Left hindlimb (tissue), 1 donor: ENCODE data around the gene DOCK1.

Source experiments
- DNase-seq: peaks from one replicate; pipeline ENCODE4 v3.0.0-alpha.2; 2018

The DOCK1 gene

DNA sequence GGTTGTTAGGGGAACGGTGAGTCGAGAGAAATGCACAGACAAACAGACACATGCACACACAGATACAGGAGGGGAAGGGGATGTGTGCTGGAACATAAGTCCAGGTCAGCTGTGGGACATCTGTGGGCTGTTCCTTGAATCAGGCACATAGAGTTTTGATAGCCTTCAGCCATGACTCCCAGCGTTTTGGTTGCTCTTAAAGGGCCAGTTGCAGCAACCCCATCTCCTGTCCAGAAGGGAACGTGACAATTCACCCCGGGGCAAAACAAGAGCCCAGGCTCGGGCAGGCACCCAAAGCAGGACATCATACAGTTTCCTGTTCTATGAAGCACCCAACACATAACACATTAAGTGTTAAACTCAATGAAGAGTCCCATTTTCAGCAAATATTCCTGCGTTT, 281.6 kb downstream of the DOCK1 start:
- DNase-seq = no peak

DNA sequence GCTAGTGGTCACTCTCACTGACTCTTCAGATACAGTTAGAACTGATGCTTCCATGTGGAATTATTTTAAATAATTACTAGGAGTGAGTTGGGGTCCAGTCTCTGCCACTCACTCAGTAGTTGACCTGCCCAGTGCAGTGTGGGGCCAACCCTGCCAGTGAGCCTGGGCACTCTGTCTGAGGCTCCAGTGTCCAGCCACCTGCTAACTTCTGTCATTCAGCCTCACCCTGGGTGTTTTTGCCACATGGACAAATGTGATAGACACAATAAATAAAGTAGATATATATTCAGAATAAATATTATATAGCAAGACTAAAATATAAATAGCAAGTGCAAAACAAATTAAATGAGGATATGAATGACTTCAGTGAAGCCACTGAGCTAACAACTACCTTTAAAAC, 284.0 kb downstream of the DOCK1 start:
- DNase-seq = no peak

DNA sequence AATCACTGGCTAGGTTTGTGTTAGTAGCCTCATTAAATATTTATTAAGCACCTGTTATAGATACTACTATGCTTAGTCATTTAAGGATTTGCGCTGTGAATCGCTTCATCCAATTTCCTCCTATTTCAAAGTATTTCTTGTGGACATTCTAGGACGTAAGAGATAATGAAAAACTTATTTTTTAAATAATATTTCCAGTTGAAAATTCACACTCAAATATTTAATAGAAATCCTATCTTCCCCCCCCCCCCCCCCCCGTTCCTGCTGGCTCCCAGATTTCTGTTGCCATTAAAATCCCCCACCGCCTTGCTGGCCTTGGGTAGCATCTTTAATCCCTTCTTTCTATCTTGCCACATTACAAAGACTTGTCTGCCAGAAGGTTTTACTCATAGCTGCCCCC, 285.2 kb downstream of the DOCK1 start:
- no peak for DNase-seq

DNA sequence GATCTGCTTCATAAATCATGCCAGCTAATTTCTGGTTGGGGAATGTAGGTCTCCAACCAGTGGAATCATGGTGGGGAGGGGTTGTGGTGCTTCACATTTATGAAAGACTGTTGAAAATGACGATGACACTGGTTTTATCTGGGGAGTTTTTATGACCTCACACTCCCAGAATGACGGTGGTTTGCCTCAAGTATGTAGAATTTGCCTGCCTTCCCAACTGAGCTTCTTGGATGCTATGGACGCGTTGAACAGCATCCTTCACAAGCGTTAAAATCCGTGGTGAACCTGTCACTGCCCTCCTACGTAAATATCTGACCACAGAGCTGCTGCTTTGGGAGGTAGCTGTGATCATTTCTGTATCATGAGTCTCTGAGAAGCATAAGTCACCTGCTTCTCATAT, 287.9 kb downstream of the DOCK1 start:
- DNase-seq = no peak

DNA sequence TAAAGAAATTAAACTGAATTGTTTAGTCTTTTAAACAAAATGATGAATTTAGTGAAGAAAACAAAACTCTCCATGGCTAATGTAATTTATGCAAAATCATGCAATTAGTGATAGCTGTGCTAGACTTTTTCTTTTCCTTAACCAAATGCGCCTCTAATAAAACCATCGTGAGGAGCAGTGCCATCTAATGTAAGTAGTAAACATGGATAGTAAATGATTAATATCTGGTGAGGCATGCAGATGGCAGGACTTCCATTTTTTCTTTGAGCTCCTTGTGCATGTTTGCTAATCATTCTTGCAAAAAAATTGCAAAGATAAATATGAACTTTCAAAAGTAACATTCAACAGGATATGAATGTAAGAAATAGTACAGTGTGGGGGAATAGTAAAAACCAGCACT, 288.9 kb downstream of the DOCK1 start:
- no peak for DNase-seq

DNA sequence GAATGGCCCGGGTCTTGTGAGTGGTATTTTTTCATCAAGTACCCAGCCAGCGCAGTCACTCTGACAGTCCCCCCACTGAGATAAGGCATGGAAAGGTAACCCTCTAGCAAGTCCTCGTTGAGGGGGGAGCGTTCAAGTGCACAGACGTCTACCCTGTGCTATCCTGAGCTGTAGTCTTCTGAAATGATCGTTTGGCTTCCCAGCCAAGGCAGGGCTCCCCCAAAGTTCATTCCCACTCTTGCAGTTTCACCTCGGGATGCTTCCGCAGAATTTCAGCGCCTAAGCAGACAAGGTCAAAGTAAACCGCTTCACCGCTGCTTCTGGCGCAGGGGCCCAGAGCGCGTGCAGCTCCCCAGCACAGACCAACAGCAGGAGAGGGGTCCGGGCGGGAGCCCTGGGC, 289.4 kb downstream of the DOCK1 start:
- no peak for DNase-seq

DNA sequence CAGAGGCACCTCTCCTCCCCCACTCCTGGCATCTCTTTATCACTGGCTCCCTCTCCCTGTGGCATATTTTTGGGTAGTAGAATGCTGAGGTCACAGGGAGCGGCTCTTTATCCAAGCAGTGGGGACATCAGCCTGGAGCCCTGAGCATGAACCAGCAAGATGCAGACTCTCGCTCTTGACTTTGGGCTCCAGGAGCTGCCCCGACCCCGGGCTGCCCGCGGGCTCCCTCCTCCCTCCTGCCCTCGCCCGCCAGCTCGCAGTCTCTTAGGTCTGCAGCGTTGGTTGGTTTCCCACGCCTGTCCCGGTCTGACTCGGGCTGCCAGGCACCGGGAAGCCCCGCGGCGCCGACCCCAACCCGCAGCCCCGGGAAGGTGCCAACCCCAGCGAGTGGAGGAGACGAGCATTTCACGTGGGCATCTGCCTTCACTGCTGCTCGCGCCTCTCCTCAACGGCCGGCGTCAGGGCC, 289.8 kb downstream of the DOCK1 start:
- no peak for DNase-seq

DNA sequence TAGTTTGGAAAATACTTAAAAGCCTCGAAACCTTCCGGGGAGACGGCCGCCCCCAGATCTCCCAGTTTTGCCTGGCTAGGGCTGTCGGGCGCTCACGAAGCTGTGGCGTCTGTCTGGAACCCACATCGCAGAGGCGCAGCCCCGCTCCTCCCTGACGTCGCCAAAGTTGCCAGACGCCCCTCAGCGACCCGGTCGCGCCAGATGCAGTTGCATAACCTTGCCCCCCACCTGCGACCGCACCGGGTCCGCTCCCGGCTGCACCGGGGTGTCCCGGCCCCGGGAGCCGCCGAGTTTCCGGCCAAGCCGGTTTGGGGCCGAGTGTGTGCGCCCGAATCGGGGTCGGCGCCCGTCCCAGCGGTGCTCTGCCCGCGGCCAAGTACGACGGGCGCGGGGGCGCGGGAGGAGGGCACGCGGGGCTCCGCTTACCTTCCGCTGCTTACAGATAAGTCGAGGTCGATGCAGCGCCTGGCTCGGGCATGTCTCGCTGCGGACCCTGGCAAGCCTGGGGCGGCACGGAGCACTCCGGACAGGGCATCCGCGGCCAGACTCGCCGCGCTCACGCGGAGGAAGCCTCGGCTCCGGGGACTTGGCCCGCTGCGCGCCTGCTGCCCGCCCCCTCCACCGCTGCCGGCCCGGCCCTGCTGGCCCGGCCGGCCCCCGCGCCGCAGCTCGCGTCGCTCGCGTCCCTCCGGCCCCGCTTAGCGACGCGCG, 290.5 kb downstream of the DOCK1 start:
- DNase-seq = no peak

DNA sequence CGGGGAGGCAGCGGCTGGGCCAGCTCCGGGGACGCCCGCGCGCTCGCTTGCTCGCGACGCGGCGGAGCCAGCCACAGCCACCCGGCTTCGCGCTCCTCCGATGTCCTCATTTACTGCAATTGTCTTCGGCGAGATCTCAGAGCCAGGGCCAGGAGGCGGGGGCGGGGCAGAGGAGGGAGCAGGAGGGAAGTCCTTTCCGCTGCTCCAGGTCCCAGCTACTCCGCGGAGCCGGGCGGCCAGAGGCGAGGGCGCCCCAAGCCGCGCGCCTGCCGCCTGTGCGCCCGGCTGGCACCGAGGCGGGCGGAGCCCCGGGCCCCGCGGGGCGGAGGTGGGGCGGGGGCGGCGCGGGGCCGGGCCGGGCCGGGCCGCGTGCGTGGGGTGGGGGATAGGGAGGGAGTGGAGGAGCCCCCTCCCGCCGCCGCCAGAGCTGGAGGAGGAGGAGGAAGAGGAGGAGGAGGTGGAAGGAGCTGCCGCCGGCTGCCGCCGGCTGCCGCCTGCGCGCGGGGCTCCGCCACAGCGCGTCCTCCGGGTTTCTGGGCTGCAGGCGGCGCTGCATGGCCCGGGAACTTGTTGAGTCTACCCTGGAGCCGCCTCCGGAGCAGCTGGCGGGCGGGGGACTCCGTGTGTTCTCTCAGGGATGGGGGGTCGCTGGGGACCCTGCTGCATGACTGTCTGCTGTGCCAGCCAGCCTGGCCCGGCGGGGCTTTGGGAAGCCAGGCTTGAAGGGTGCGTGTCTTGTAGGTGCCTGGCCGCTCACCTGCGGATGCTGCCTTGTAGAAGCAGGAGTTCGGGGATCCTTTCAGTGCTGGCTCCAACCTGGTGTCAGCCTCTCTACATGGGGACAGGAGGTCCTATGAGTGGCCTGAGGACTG, 291.3 kb downstream of the DOCK1 start, which contains the start of gene INSYN2A:
Gene INSYN2A, minus strand, starts transcription at position 310 of the 872 bp plus-strand sequence. CDS start 20,196 bp downstream, outside the sequence.
- DNase-seq = peak; percentile 74

DNA sequence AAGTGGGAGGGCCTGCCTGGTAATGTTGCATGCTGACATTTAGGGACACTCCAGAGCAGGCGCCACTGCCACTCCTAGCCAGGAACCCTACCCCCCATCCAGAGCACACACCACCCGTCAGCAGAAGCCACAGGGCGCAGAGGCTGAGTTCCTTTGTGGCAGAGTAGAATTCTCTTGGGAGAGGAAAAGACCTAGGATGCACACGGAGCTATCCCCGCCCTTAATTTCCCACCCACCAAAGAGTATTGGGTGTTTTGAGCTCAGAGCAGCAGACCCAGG, 291.9 kb downstream of the DOCK1 start:
- no peak for DNase-seq

DNA sequence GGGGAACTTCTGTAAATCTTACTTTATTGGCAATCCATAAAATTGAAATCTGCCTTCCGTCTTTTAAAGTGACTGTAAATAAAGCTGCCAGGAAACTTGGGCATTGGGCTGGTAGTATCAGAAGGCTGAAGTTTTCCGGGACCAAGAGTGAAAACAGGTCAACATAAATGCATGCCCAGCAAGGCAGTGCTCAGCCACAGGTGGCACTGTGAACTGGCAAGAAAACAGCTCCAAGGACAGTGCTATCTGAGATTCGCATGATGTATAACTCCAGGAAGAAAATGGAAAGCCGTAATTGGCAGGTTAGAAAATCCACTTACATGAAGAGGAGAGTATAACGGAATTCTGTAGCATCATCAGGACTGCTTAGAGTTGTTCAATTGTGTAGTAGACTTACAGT, 293.1 kb downstream of the DOCK1 start:
- no peak for DNase-seq

DNA sequence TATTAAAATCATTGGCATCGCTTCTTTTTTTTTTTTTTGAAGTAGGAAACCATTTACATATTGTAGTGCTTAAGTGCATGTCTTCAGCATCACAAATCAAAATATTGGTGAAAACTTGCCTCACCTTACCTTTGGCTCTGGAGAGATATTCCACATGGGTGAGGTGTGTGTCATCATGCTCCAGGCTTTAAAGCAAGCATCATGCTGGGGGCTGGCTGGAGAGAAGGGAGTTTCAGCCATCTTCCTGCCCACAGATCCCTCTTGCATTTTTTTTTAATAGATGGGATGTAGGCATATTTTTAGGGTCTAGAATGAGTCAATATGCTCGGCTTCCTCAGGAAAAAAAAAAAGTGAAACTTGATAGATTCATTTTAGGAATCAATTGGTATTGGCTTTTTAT, 293.5 kb downstream of the DOCK1 start:
- no peak for DNase-seq

DNA sequence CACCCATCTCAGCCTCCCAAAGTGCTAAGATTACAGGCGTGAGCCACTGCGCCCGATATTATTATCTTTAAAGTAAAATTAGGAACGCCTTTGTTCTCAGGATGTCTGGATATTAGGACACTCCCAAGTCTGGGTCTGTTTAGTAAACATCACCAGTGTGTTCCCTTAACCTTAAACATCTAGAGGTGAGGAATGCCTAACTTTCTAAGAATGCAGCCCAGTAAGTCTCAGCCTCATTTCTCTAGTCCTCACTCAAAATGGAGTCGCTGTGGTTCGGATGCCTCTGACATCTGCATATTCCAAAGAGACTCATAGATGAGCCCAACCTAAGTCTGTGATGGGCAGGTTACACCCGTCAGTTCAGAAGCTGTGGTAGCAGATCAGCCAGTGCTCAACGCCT, 295.4 kb downstream of the DOCK1 start:
- no peak for DNase-seq

DNA sequence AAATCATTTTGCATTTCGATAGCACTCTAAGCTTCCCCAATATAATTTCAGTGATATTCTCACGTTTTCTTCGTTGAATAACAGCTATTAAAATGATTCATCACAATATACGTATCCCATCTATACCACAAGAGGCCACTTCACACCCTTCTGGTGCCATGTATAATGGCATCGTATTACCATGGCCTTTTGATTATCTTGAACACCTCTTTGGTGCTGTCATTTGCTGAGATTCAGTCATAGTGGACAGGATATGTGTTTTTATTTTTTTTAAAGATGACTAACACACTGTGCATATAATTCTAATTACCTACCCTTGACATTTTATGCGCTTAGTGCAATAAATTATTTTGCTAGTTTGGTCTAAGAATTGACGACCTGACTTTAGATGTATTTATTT, 297.8 kb downstream of the DOCK1 start:
- DNase-seq = no peak

DNA sequence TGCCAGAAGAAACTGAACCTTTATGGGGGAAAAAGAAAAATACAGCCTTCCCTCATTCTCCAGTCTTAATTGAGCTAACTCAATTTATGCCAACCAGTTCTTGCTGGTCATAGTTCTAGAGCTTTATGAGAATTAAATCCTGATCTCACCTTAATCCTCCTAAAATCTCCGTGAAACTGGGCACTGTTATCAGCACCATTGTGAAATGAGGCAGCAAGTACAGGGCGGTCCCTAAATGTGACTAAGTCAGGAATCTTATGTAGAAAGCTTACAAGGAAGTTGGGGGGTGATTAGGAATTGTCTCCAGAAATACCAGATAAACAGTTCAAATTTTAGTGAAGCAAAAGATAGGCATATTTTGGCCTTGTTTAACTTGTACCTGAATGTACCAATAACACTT, 301.9 kb downstream of the DOCK1 start:
- no peak for DNase-seq

DNA sequence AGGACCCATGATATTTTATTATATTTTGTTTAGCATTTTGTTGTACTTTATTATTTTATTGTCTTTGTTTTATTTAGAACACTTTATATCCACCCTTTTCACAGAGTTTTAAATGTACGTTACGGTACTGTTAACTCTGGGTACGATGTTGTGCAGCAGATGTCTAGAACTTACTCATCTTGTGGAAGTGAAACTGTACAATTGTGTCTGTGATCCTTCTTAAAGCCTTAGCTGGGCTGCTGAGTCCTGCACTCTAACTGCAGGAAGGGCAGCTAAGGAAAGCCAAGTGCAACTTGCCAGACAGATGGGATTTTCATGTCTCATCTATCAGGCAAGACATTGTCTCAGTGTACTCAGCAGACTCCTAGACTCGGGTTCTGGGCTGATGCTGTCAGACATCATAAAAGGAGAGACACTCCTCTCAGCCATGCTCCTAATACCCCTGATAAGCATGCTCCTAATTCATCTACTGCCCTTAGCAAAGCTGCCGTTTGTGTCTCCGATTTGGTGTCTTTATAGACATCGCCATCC, 305.8 kb downstream of the DOCK1 start:
- DNase-seq = no peak

DNA sequence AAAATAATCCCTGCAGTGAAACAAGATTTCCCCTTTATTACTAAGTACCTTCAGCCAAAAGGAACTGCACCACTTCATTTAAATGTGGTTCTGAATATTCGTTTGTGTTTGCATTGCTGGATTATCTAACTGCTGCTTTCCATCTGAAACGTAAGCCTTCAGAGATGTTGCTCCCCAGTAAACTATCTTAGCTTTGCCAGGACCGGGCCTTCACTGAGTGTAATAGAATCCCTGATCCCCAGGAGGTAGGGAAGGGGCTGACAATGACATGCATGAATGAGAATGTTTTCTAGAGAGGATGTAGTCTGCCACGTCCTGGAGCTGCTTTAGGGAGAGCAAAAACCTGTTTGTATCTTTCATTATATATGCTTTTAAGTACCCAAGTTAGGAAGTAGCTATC, 310.6 kb downstream of the DOCK1 start:
- DNase-seq = no peak

DNA sequence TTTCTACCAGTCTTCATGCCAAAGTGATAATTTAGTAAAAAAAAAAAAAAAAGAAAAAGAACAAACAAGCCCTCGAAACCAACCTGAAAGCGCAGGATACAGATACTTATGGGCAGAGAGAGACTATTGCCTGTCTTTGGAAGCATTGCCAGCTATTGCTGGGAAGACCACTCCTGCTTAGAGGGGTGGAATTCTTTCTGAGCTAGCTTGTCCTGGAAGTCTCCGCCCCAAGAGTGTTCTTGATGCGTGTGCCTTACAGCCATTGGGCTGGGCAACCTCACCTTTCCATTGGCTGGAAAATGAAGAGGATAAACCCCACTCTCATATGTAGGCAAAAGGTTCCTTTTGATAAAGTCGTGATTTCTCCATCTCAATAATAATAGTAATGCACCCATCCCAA, 311.0 kb downstream of the DOCK1 start:
- DNase-seq = no peak

DNA sequence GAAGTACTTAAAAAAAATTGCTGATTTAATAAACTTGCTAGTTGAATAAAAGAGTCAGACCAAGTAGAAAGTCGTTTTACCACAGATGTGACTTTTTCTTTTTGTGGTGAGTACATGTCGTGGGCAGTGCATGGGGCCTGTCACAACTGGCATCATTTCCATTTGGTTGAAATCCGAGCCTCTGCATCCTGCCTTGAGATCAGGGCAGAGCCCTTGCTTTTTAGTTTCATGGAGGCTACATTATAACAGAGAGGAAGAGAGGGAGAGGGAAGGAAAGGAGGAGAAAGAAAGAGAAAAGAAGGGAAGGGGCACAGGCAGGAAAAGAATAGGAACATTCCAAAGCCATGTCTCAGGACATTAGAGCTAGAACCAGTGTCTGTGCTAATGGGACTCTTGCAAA, 311.6 kb downstream of the DOCK1 start:
- no peak for DNase-seq

DNA sequence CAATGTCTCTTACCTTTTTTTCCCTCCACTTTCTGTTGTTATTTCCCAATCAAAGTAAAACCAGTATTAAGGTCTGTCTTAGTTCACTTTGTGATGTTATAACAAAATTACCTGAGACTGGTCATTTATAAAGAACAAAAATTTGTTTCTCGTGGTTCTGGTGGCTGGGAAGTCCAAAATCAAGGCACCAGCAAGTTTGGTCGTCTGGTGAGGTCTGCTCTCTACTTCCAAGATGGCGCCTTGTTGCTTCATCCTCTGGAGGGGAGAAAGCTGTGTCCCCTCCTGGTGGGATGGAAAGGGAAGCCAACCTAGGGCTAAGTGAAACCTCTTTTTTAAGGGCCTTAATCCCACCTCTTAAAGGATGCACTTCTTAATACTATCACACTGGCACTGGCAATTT, 313.4 kb downstream of the DOCK1 start:
- no peak for DNase-seq

DNA sequence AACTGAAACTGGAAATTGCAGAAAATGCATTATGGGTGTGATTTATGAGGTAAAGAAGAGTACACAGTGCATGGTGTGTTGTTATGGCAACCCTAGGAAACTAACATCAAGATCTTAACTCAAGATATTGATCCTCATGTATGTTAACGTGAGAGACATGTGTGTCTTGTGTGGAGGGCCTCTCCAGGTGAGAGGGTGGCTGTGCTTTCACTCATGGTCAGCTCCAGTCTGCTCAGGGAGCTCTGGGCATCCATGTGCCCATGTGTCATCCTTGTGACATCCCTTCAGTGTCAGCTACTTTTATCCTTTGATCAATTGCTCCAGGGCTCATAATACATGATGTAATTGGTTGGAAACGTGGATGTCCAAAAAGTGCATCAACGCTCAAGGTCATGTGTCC, 316.1 kb downstream of the DOCK1 start:
- no peak for DNase-seq

DNA sequence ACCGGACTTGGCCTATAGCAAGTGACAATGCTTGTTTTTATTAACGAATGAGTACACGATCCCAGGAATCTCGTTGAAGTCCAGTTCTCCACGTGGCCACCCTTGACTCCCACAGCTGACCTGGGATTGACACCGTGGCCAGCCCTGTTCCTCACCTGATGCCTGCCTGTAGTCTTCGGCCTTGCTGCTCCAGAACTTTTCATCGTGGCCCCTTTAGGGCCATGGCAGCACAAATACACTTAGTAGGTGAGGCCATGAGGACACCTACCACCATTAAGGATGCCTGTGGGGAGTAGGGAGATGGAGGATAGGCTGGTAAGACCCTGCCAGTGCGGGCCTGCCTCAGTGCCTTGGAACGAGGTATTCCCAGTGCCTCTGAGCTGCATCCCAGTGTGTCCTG, 321.8 kb downstream of the DOCK1 start:
- DNase-seq = no peak

DNA sequence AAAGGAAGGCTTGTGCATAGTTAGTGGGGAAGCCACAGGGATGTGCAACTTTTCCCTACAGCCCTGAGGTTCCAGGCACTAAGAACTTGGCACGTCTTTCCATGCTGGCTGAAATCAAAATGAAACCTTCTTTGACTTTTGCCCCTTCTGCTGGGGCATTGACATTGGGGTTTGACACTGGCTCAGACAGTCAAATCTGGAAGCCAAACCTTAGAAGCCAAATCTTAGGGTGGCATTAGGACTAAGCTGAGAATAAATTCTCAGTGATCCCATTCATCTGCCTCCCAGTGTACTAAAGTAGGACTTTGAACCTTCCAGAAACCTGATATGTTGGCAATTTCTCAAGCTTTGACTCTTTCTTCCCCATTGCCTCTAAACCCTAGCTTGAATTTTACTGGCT, 322.4 kb downstream of the DOCK1 start:
- DNase-seq = no peak

DNA sequence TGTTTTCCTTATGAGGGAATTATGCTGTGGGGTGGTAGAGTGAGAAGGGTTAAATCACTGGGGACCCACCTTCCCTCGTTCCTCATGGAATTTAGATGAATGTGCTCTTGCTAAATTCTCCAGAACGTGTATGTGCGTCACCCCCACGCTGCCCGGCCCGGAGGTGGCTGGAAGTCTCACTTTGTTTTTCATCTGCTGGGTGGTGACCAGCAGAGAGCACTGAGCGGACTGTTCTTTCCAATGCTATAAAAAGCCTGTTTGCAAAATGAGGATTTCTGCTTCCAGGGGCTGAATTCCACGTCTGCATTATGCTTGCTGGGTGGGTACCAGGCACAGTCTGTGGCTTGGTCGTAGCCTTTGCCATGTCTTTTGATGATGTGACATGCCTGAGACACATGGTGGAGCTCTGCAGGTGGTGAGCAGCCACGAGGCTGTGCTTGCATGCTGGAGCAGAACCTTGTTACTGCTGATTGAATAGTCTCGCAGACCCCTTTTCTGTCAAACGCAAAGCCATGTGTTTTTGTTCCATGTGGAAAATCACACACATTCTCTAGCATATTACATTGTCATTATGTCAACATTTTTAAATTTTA, 323.1 kb downstream of the DOCK1 start:
- DNase-seq = no peak
